ENCODE measurements around the gene LUZP2.

- TF ChIP-seq POLR2A (IDR thresholded peaks at IDR 0.05; ENCODE audit: low read length): no peak
- TF ChIP-seq GATA1 (IDR thresholded peaks at IDR 0.05; ENCODE audit: low read depth, low read length): no peak
Measured at GRCh38 chr11:24903555-24903954, 406.7 kb downstream of the LUZP2 start.
